GM12878 (cell line): ENCODE data around the gene TNRC6C. TPM values are rescaled to one million over a fixed set of nuclear protein-coding genes. Genes with fewer than 3 reads are reported as not detected.

Experiments used
- ATAC-seq: fragments of 200-7000 bp; cut with Tn5 transposase; 3 replicates; pipeline ENCODE4 v1.9.1; 2020; ENCODE audit warnings: mild to moderate bottlenecking, moderate library complexity
- BruUV-seq: library from RNA; stranded (reverse); fragments of 400-500 nt; replicated peaks from 2 replicates; lab custom pipeline; 2021; lab: Mats Ljungman, UMichigan
- CTCF ChIA-PET: fragments of 300-600 bp; sonication (Branson Sonifier 250); formaldehyde crosslinking; extraction: SDS; loops from one replicate; lab custom pipeline; 2021; ENCODE audit warnings: inconsistent platforms; lab: Yijun Ruan, JAX
- POLR2A ChIA-PET: fragments of 350-600 bp; formaldehyde crosslinking; extraction: SDS; loops from one replicate; lab custom pipeline; 2021; ENCODE audit warnings: inconsistent platforms; lab: Charles Lee
- RAD21 ChIA-PET: fragments of 300-600 bp; sonication (Branson Sonifier 250); formaldehyde crosslinking; loops from one replicate; lab custom pipeline; 2023; ENCODE audit warnings: antibody characterized with exemption; ENCODE audit not compliant: unreplicated experiment; lab: Charles Lee
- SMC1A ChIA-PET: fragments of 300-600 bp; sonication (Branson Sonifier 250); formaldehyde crosslinking; loops from one replicate; lab custom pipeline; 2023; ENCODE audit not compliant: unreplicated experiment, uncharacterized antibody; lab: Charles Lee
- DNase-seq: peaks from one replicate; pipeline ENCODE4 v3.0.0-alpha.2; 2011; ENCODE audit warnings: low read depth, low spot score
- FAIRE-seq: peaks from 3 replicates; lab custom pipeline; 2011; peaks lifted over from hg19 to GRCh38; lab: Jason Lieb, UNC
- H2AFZ ChIP-seq: 2 replicates; pipeline ENCODE4 v1.6.0; 2011; ENCODE audit warnings: low read depth, low read length, control low read depth; ENCODE audit not compliant: control insufficient read depth
- H3K27ac ChIP-seq: 2 replicates; pipeline ENCODE4 v1.5.1; 2011; ENCODE audit warnings: control low read depth; ENCODE audit not compliant: control insufficient read depth, insufficient read depth
- H3K27me3 ChIP-seq, 2 experiments: replicated peaks in 1 of 2; 2 replicates each; pipeline versions ENCODE4 v1.6.0 to v1.6.1; 2011; ENCODE audit warnings: low read length in 1 of 2; ENCODE audit not compliant: control insufficient read depth in 2 of 2, insufficient read depth in 2 of 2
- H3K36me3 ChIP-seq, 2 experiments: 2 replicates each; pipeline ENCODE4 v1.5.1; 2011; ENCODE audit warnings: low read length in 1 of 2; ENCODE audit not compliant: control insufficient read depth in 2 of 2, insufficient read depth in 2 of 2
- H3K4me1 ChIP-seq: 2 replicates; pipeline ENCODE4 v1.6.1; 2011; ENCODE audit warnings: mild to moderate bottlenecking, low read length, moderate library complexity, mixed read lengths; ENCODE audit not compliant: control insufficient read depth, insufficient read depth
- H3K4me2 ChIP-seq: 2 replicates; pipeline ENCODE4 v1.6.0; 2011; ENCODE audit warnings: control low read depth; ENCODE audit not compliant: control insufficient read depth, insufficient read depth
- H3K4me3 ChIP-seq: fragments of 200-600 bp; sonication (generic); 2 replicates; pipeline ENCODE4 v1.5.1; 2016
- H3K79me2 ChIP-seq: 2 replicates; pipeline ENCODE4 v1.6.0; 2011; ENCODE audit warnings: low read length; ENCODE audit not compliant: control insufficient read depth, insufficient read depth
- H3K9ac ChIP-seq: 2 replicates; pipeline ENCODE4 v1.8.0; 2011; ENCODE audit warnings: low read length, control low read depth, mixed read lengths; ENCODE audit not compliant: control insufficient read depth, insufficient read depth
- H3K9me3 ChIP-seq: replicated peaks from 3 replicates; pipeline ENCODE4 v1.5.1; 2011; ENCODE audit warnings: mild to moderate bottlenecking, low read length; ENCODE audit not compliant: control insufficient read depth, insufficient read depth
- H4K20me1 ChIP-seq: 2 replicates; pipeline ENCODE4 v1.6.0; 2011; ENCODE audit not compliant: control insufficient read depth, insufficient read depth
- POLR2A ChIP-seq: IDR thresholded peaks from 2 replicates; pipeline ENCODE4 v1.6.1; 2011; ENCODE audit warnings: low read depth, mild to moderate bottlenecking, low read length
- POLR2AphosphoS2 ChIP-seq: IDR thresholded peaks from 2 replicates; pipeline ENCODE4 v1.6.1; 2011; ENCODE audit warnings: low read depth, mild to moderate bottlenecking, low read length, improper control_type of control experiment, moderate library complexity
- POLR2AphosphoS5 ChIP-seq: IDR thresholded peaks from 2 replicates; pipeline ENCODE4 v1.6.1; 2011; ENCODE audit warnings: mild to moderate bottlenecking, low read length, inconsistent platforms
- RCOR1 ChIP-seq: conservative IDR thresholded peaks from 2 replicates; pipeline ENCODE4 v1.6.1; 2012; ENCODE audit warnings: low read depth, low read length, improper control_type of control experiment
- SMARCA5 ChIP-seq: fragments of 450-650 bp; IDR thresholded peaks from 2 replicates; pipeline ENCODE4 v1.6.1; 2017; ENCODE audit warnings: mild to moderate bottlenecking
- USF1 ChIP-seq: IDR thresholded peaks from 2 replicates; pipeline ENCODE4 v1.6.1; 2011; ENCODE audit warnings: borderline replicate concordance, low read depth, mild to moderate bottlenecking, moderate library complexity, mixed read lengths, low read length; ENCODE audit not compliant: insufficient read depth; ENCODE audit errors: extremely low read length
- WGBS: methylation state at CpG from one replicate; pipeline ENCODE4 v1.1.6; 2016; ENCODE audit warnings: low lambda C conversion rate; ENCODE audit not compliant: insufficient replicate concordance, insufficient coverage; ENCODE audit errors: missing lambda C conversion rate; 5-methylcytosine and 5-hydroxymethylcytosine counted together
- in situ Hi-C: fragments of 300-500 bp; cut with MboI; formaldehyde crosslinking; loops from 9 replicates; pipeline ENCODE4 v1.14.3; 2018; ENCODE audit warnings: mixed read lengths
- intact Hi-C: fragments of 100-400 bp; cut with micrococcal nuclease; formaldehyde crosslinking; loops from one replicate; pipeline ENCODE4 v1.14.2; 2022; ENCODE audit not compliant: unreplicated experiment
- polyA plus RNA-seq, 11 experiments: library from polyadenylated mRNA; depleted of rRNA in 4 of 11; unstranded in 6 of 11; stranded (reverse) in 5 of 11; fragments of >200 nt; fragmentation: Nextera tagmentation in 4 of 11; fragmentation: Illumina TruSeq in 1 of 11; extraction: Ambion mirVana in 4 of 11; extraction: Trizol in 1 of 11; gene quantifications; 1 replicate in 1 of 11; 2 replicates in 10 of 11; pipeline versions ENCODE4 v1.2.1 to v1.2.3, GENCODE V29; 2011 to 2016; ENCODE audit warnings: inconsistent platforms in 2 of 11, missing spikeins in 2 of 11, low read depth in 1 of 11
- total RNA-seq, 4 experiments: library from RNA; depleted of rRNA in 3 of 4; stranded (reverse); fragments of >200 nt in 3 of 4; fragmentation: Illumina TruSeq in 1 of 4; extraction: Trizol in 1 of 4; gene quantifications; 2 replicates each; pipeline versions ENCODE4 v1.2.1 to v1.2.3, GENCODE V29; 2013 to 2021

The TNRC6C gene
- total and polyA plus RNA-seq, 10 of the 15 experiments (the other 5 are each of a cell fraction or from before 2014, with no cell fraction given), result 0.40 to 6.1 (median 0.96) TPM

- RAD21 ChIA-PET, result interaction anchor here (1.5 kb wide), 1 partner anchor 58 kb away, joined by 3 read pairs; no protein-coding TSS in a partner anchor
- Histone ChIP-seq H3K36me3 (peaks cover 28 to 31% of the 10 kb centered on the region in 2 experiments), H3K9ac (no peak overlapping the region), H2AFZ (no peak overlapping the region), H3K4me2 (no peak overlapping the region), H4K20me1 (peaks cover 5% of the 10 kb centered on the region; the same call in 1 of the 2 replicates), H3K79me2 (peaks cover 32% of the 10 kb centered on the region), H3K27ac (no peak overlapping the region), H3K27me3 (no peaks in the 10 kb centered on the region), H3K4me1 (peaks cover 45% of the 10 kb centered on the region), H3K9me3 (no peaks in the 10 kb centered on the region), H3K4me3 (no peak overlapping the region)
- CTCF ChIA-PET, result interaction anchor here (0.6 to 12.7 kb wide), 3 partner anchors 16 to 815 kb away, joined by 3 to 100 read pairs (median 13); no protein-coding TSS in a partner anchor
- DNase-seq (no peak), ATAC-seq (no peak), FAIRE-seq (no peak)
- 92% methylated on average over 12 of the region's 14 CpGs for WGBS
- TF ChIP-seq USF1 (peak; percentile 3), SMARCA5 (no peak), POLR2AphosphoS2 (peak; percentile 77; the same call in 1 of the 2 replicates), POLR2A (peak; percentile 77)
- POLR2A ChIA-PET, result no interaction called here
- BruUV-seq, result no TSS peak
- intact Hi-C loops (no loop called here), in situ Hi-C loops (no loop called here)
- SMC1A ChIA-PET, result no interaction called here
Observed at GRCh38 chr17:78118801-78119241, 160.3 kb downstream of the TNRC6C start.

- ChIA-PET CTCF (interaction anchor here (0.8 to 12.7 kb wide), 4 partner anchors 14 to 131 kb away, joined by 4 to 100 read pairs (median 10); no protein-coding TSS in a partner anchor), POLR2A (interaction anchor here (0.6 kb wide), 2 partner anchors 68 to 84 kb away, joined by 3 to 6 read pairs; no protein-coding TSS in a partner anchor), RAD21 (interaction anchor here (0.7 to 1.3 kb wide), 4 partner anchors 10 to 131 kb away, joined by 3 to 4 read pairs (median 3); partner anchors contain the start of gene TMC8), SMC1A (interaction anchor here (1.1 kb wide), 1 partner anchor 101 kb away, joined by 5 read pairs; no protein-coding TSS in a partner anchor)
- intact Hi-C loops (no loop called here), in situ Hi-C loops (no loop called here)
- no peak overlapping the region for H3K9ac ChIP-seq
- H3K4me2 ChIP-seq, result peak overlapping the region; percentile 93
- no TSS peak for BruUV-seq
- H4K20me1 ChIP-seq, result no peaks in the 10 kb centered on the region
- peak overlapping the region; percentile 70; the same call in 1 of the 2 replicates for H3K4me3 ChIP-seq
- peaks cover 16 to 27% of the 10 kb centered on the region in 2 experiments for H3K36me3 ChIP-seq
- ATAC-seq, result no peak
- H3K79me2 ChIP-seq, result peaks cover 49% of the 10 kb centered on the region
- no peak overlapping the region for H2AFZ ChIP-seq
- TF ChIP-seq RCOR1 (no peak), POLR2AphosphoS5 (0 out of 2 replicates have a peak, but pooled peaks have one; percentile 15), POLR2A (peak; percentile 26; the same call in 1 of the 2 replicates)
- H3K27ac ChIP-seq, result no peak overlapping the region; the same call in 1 of the 2 replicates
- 94% methylated on average over 13 of the region's 13 CpGs for whole genome bisulfite sequencing
- H3K4me1 ChIP-seq, result peaks cover 46% of the 10 kb centered on the region
- no peak for FAIRE-seq
- no peaks in the 10 kb centered on the region for H3K27me3 ChIP-seq
- H3K9me3 ChIP-seq, result no peaks in the 10 kb centered on the region
- DNase-seq, result no peak
Observed at GRCh38 chr17:78120537-78120936, 162.0 kb downstream of the TNRC6C start.
